BJ (cell line): ENCODE data around the gene PDGFRA. TPM values are rescaled to one million over a fixed set of nuclear protein-coding genes. Genes with fewer than 3 reads are reported as not detected.
"Not testable (repeated sequence)": the region's sequence is repeated elsewhere in the genome, so short reads cannot be mapped to it uniquely, and the experiment has no call there.

Experiments
- CTCF ChIA-PET: fragments of 350-600 bp; formaldehyde crosslinking; extraction: SDS; loops from one replicate; lab custom pipeline; 2021; ENCODE audit warnings: antibody characterized with exemption, inconsistent platforms; lab: Yijun Ruan, JAX
- POLR2A ChIA-PET: fragments of 300-600 bp; sonication (Branson Sonifier 250); formaldehyde crosslinking; extraction: SDS; loops from one replicate; lab custom pipeline; 2021; ENCODE audit warnings: antibody characterized with exemption; lab: Charles Lee
- DNase-seq: peaks from one replicate; pipeline ENCODE4 v3.0.0-alpha.2; 2011; ENCODE audit warnings: low read depth
- H3K27me3 ChIP-seq: 2 replicates; pipeline ENCODE4 v1.6.0; 2011; ENCODE audit warnings: low read length; ENCODE audit not compliant: control insufficient read depth, insufficient read depth
- H3K36me3 ChIP-seq: 2 replicates; pipeline ENCODE4 v1.5.1; 2011; ENCODE audit warnings: low read length; ENCODE audit not compliant: control insufficient read depth, insufficient read depth
- H3K4me3 ChIP-seq: 2 replicates; pipeline ENCODE4 v1.5.1; 2011; ENCODE audit warnings: low read depth, mild to moderate bottlenecking, control low read depth, low read length
- CTCF ChIP-seq: IDR thresholded peaks from 2 replicates; pipeline ENCODE4 v1.5.1; 2011; ENCODE audit warnings: low read depth, mild to moderate bottlenecking, control low read depth, inconsistent platforms, low read length, moderate library complexity; ENCODE audit not compliant: insufficient read depth
- polyA plus RNA-seq: library from polyadenylated mRNA; depleted of rRNA; stranded (reverse); fragments of >200 nt; gene quantifications from 2 replicates; pipeline ENCODE4 v1.2.3, GENCODE V29; 2011; rRNA removed

The PDGFRA gene
- polyA plus RNA-seq, 1 experiment = 90.5 TPM

- Histone ChIP-seq H3K4me3 (no peak overlapping the region), H3K36me3 (no peaks in the 10 kb centered on the region), H3K27me3 (peaks cover 5% of the 10 kb centered on the region)
- ChIA-PET CTCF (interaction anchor here (0.6 to 1.4 kb wide), 5 partner anchors 10 to 508 kb away, joined by 3 to 5 read pairs (median 3); no protein-coding TSS in a partner anchor), POLR2A (no interaction called here)
- TF ChIP-seq CTCF = no peak
- DNase-seq = no peak
Measured at GRCh38 chr4:54332542-54332941, 103.4 kb downstream of the PDGFRA start.

- CTCF ChIA-PET = no interaction called here
- DNase-seq = no peak
- TF ChIP-seq CTCF = no peak
- H3K27me3 ChIP-seq = peaks cover 6% of the 10 kb centered on the region
- POLR2A ChIA-PET = no interaction called here
- no peaks in the 10 kb centered on the region for H3K36me3 ChIP-seq
- H3K4me3 ChIP-seq = no peak overlapping the region
Measured at GRCh38 chr4:54333657-54334056, 104.6 kb downstream of the PDGFRA start.

GRCh38 chr4:54334769-54335168, 105.7 kb downstream of the PDGFRA start:
- H3K27me3 ChIP-seq, DNase-seq, POLR2A ChIA-PET, CTCF ChIA-PET, H3K4me3 ChIP-seq, H3K36me3 ChIP-seq: not testable (repeated sequence)

- no peak for DNase-seq
- TF ChIP-seq CTCF = no peak
- ChIA-PET CTCF (interaction anchor here (0.9 to 1.6 kb wide), 6 partner anchors 9 to 634 kb away, joined by 3 to 5 read pairs (median 4); no protein-coding TSS in a partner anchor), POLR2A (no interaction called here)
- no peaks in the 10 kb centered on the region for H3K36me3 ChIP-seq
- peaks cover 11% of the 10 kb centered on the region for H3K27me3 ChIP-seq
- no peak overlapping the region for H3K4me3 ChIP-seq
Measured at GRCh38 chr4:54337009-54337408, 107.9 kb downstream of the PDGFRA start.

GRCh38 chr4:54342067-54342466, 113.0 kb downstream of the PDGFRA start:
- H3K27me3 ChIP-seq, POLR2A ChIA-PET: not testable (repeated sequence)
- CTCF ChIA-PET = interaction anchor here (1.3 kb wide), 1 partner anchor 630 kb away, joined by 4 read pairs; no protein-coding TSS in a partner anchor

More at GRCh38 chr4:54342067-54342466, 113.0 kb downstream of the PDGFRA start:
- not testable (repeated sequence) for H3K36me3 ChIP-seq, H3K4me3 ChIP-seq, DNase-seq

Other genes with a start within 250 kb of the PDGFRA start
- 15.6 and 28.2 TPM in 2 replicates for gene CHIC2, start 164.7 kb upstream of the PDGFRA start, polyA plus RNA-seq
- not detected in 2 replicates for gene GSX2, start 129.1 kb upstream of the PDGFRA start, polyA plus RNA-seq